HepG2 (cell line): Measurements from ENCODE around the gene NAP1L2. TPM values are rescaled to one million over a fixed set of nuclear protein-coding genes. Genes with fewer than 3 reads are reported as not detected.

Source experiments
- polyA plus RNA-seq, 8 experiments: library from polyadenylated mRNA; depleted of rRNA in 3 of 8; stranded (reverse) in 7 of 8; unstranded in 1 of 8; fragments of >200 nt; fragmentation: Illumina TruSeq in 4 of 8; extraction: Trizol in 4 of 8; gene quantifications; 2 replicates each; pipeline versions ENCODE4 v1.2.1 to v1.2.3, GENCODE V29; 2011 to 2016; ENCODE audit warnings: low read depth in 4 of 8, missing spikeins in 1 of 8, mixed read lengths in 1 of 8; ENCODE audit not compliant: insufficient read depth in 1 of 8
- total RNA-seq, 5 experiments: library from RNA; depleted of rRNA; stranded (reverse); fragments of >200 nt; fragmentation: Illumina TruSeq; extraction: Trizol; gene quantifications; 2 replicates each; pipeline ENCODE4 v1.2.3, GENCODE V29; 2016; ENCODE audit warnings: low read depth in 1 of 5

NAP1L2 gene
- total and polyA plus RNA-seq, 2 of the 13 experiments (the other 11 are each of a cell fraction or from before 2014, with no cell fraction given): 0.07 TPM; not detected in 1

Other genes with a start within 250 kb of the NAP1L2 start
- not detected in 2 replicates for gene PABPC1L2B, start 211.9 kb downstream of the NAP1L2 start, total RNA-seq (2016; rRNA removed; fragmentation: Illumina TruSeq; extraction: Trizol)
- not detected in 2 replicates for gene PABPC1L2B, start 211.9 kb downstream of the NAP1L2 start, polyA plus RNA-seq (2011; rRNA removed)
- gene PABPC1L2A, start 135.3 kb downstream of the NAP1L2 start, total RNA-seq (2016; rRNA removed; fragmentation: Illumina TruSeq; extraction: Trizol): not detected in 2 replicates
- gene PABPC1L2A, start 135.3 kb downstream of the NAP1L2 start, polyA plus RNA-seq (2011; rRNA removed): not detected in 2 replicates
- not detected in 2 replicates for gene CDX4, start 232.2 kb upstream of the NAP1L2 start, total RNA-seq (2016; rRNA removed; fragmentation: Illumina TruSeq; extraction: Trizol)
- not detected in 2 replicates for gene CDX4, start 232.2 kb upstream of the NAP1L2 start, polyA plus RNA-seq (2011; rRNA removed)